Endothelial cell of umbilical vein (primary cell): Measurements from ENCODE around the gene PLXND1.

Source experiments
- EZH2 ChIP-seq: IDR thresholded peaks from 2 replicates; pipeline ENCODE4 v1.6.1; 2012; ENCODE audit warnings: borderline replicate concordance, low read depth, mild to moderate bottlenecking, moderate library complexity, low read length, inconsistent platforms; ENCODE audit not compliant: severe bottlenecking
- MAX ChIP-seq: IDR thresholded peaks from 2 replicates; pipeline ENCODE4 v1.6.1; 2011; ENCODE audit not compliant: insufficient read depth, insufficient read length
- POLR2A ChIP-seq: IDR thresholded peaks from 2 replicates; pipeline ENCODE4 v1.6.1; 2012; ENCODE audit warnings: low read depth, mild to moderate bottlenecking, control low read depth, low read length
- POLR2AphosphoS5 ChIP-seq: IDR thresholded peaks from 2 replicates; pipeline ENCODE4 v1.6.1; 2012; ENCODE audit warnings: low read depth, mild to moderate bottlenecking, control low read depth, low read length, moderate library complexity; ENCODE audit not compliant: insufficient read depth
- TF ChIP-seq, protein P1 (sequence below), 2 donors: IDR thresholded peaks; 1 replicate in 1 of 2; 2 replicates in 1 of 2; pipeline ENCODE4 v1.5.1; 2011; ENCODE audit warnings: low read length in 2 of 2, mild to moderate bottlenecking in 2 of 2, moderate library complexity in 2 of 2, control low read depth in 1 of 2, inconsistent platforms in 1 of 2, low read depth in 1 of 2; ENCODE audit not compliant: insufficient read depth in 1 of 2; ENCODE audit errors: extremely low read depth in 1 of 2

- TF ChIP-seq, protein P1, sequence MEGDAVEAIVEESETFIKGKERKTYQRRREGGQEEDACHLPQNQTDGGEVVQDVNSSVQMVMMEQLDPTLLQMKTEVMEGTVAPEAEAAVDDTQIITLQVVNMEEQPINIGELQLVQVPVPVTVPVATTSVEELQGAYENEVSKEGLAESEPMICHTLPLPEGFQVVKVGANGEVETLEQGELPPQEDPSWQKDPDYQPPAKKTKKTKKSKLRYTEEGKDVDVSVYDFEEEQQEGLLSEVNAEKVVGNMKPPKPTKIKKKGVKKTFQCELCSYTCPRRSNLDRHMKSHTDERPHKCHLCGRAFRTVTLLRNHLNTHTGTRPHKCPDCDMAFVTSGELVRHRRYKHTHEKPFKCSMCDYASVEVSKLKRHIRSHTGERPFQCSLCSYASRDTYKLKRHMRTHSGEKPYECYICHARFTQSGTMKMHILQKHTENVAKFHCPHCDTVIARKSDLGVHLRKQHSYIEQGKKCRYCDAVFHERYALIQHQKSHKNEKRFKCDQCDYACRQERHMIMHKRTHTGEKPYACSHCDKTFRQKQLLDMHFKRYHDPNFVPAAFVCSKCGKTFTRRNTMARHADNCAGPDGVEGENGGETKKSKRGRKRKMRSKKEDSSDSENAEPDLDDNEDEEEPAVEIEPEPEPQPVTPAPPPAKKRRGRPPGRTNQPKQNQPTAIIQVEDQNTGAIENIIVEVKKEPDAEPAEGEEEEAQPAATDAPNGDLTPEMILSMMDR (IDR thresholded peaks at IDR 0.05; ENCODE audit: extremely low read depth in 1 of 2, insufficient read depth in 1 of 2, low read depth in 1 of 2, low read length in 2 of 2) = no peak
- TF ChIP-seq POLR2AphosphoS5 = no peak
- TF ChIP-seq MAX = no peak
- peak; percentile 4 for TF ChIP-seq POLR2A
- no peak for TF ChIP-seq EZH2
These were observed 26.5 kb downstream of the PLXND1 start for GRCh38 chr3:129579991-129580390.
